ENCODE data around the gene PROCA1.
"Not testable (repeated sequence)": the region's sequence is repeated elsewhere in the genome, so short reads cannot be mapped to it uniquely, and the experiment has no call there.

PROCA1 gene

DNA sequence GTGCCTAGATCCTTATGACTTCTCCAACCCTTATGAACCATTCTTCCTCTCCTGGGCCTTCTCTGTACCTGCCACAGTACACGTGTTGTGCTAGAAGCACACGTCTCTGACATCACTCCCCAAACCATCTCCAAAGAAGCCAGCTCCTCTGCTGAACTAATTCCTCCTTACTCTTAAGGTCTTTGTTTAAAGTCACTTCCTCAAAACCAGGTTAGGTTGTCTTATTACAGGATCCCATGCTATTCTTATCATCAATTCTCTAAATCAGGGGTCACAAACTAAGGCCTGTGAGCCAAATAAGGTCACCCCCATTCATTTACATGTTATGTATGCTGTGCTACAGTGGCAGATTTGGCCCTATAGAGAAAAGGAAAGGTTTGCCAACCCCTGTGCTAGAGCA, 45.7 kb downstream of the PROCA1 start:
- Histone ChIP-seq H3K4me3 (no peak overlapping the region), H3K9me3 (no peaks in the 10 kb centered on the region), H3K27me3 (ENCODE audit: low read depth) (no peaks in the 10 kb centered on the region), H3K4me1 (peaks cover 9% of the 10 kb centered on the region), H3K36me3 (replicated peaks) (peaks cover 41% of the 10 kb centered on the region)
- no peak for DNase-seq (ENCODE audit: low spot score in 2 of 2)
- in situ Hi-C loops (cut with MboI; ENCODE audit: low sequenced_read_pairs): no loop called here

DNA sequence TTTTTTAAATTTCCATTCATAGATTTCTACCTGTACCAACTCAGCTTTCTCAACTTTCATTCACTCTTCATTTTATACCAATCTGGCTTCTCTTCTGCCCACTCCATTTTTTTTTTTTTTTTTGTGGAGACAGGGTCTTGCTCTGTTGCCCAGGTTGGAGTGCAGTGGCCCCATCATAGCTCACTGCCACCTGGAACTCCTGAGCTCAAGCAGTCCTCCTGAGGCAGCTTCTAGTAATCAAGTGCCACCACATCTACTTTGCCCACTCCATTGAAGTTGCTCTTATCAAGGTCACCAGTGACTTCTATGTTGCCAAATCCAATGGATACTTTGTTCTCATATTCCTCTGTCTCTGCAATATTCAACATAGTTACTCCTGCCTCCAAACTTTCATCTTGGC, 48.0 kb downstream of the PROCA1 start:
- H3K27me3 ChIP-seq (ENCODE audit: low read depth): no peaks in the 10 kb centered on the region
- peaks cover 38% of the 10 kb centered on the region for H3K36me3 ChIP-seq (replicated peaks)
- DNase-seq (ENCODE audit: low spot score in 2 of 2): no peak
- H3K4me3 ChIP-seq: peak overlapping the region; percentile 63; the same call in 1 of the 2 replicates
- 0 out of 2 replicates have a peak, but pooled peaks cover 7% of the 10 kb centered on the region for H3K9me3 ChIP-seq
- H3K4me1 ChIP-seq: peaks cover 9% of the 10 kb centered on the region
- in situ Hi-C loops (cut with MboI; ENCODE audit: low sequenced_read_pairs): no loop called here

DNA sequence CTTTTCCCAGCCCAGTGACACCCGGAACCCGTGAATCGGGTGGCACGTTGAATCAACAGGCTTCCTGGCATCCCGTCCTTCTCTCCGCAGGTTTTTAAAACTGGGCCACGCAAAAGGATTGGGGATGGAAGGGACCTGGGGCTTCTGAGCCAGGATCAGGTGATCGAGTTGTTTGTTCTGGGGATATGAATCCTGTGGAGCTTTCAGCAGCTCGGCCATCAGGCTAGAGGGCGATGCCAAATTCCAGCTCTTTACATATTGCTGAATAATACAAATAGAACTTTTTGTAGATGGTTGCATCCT, 49.2 kb downstream of the PROCA1 start:
- in situ Hi-C loops (cut with MboI; ENCODE audit: low sequenced_read_pairs): no loop called here
- Histone ChIP-seq H3K36me3 (replicated peaks) (peaks cover 34% of the 10 kb centered on the region), H3K9me3 (0 out of 2 replicates have a peak, but pooled peaks cover 7% of the 10 kb centered on the region), H3K27me3 (ENCODE audit: low read depth) (no peaks in the 10 kb centered on the region), H3K4me1 (peaks cover 9% of the 10 kb centered on the region), H3K4me3 (peak overlapping the region; percentile 63)
- no peak for DNase-seq (ENCODE audit: low spot score in 2 of 2)

- H3K27me3 ChIP-seq (ENCODE audit: low read depth): no peaks in the 10 kb centered on the region
- peaks cover 9% of the 10 kb centered on the region for H3K4me1 ChIP-seq
- in situ Hi-C loops (cut with MboI; ENCODE audit: low sequenced_read_pairs): no loop called here
- peaks cover 35% of the 10 kb centered on the region for H3K36me3 ChIP-seq (replicated peaks)
- 0 out of 2 replicates have a peak, but pooled peaks cover 7% of the 10 kb centered on the region for H3K9me3 ChIP-seq
- DNase-seq (ENCODE audit: low spot score in 2 of 2): peak; percentile 85 to 95
- peak within 1 kb of the TSS; percentile 63 for H3K4me3 ChIP-seq
These were observed 49.8 kb downstream of the PROCA1 start, which contains the start of the genes SDF2 and SUPT6H for GRCh38 chr17:28661635-28662526. SDF2 (minus strand) TSS chr17:28661906; CDS start chr17:28661876, 30 bp downstream. SUPT6H (plus strand) TSS chr17:28662205; CDS start chr17:28673402, 11,197 bp downstream.

DNA sequence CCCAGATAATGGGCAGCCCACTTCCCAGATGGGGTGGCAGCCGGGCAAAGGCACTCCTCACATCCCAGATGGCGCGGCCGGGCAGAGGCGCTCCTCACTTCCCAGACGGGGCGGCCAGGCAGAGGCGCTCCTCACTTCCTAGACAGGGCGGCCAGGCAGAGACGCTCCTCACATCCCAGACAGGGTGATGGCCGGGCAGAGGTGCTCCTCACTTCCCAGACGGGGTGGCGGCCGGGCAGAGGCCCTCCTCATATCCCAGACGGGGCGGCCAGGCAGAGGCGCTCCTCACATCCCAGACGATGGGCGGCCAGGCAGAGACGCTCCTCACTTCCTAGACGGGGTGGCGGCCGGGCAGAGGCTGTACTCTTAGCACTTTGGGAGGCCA, 52.2 kb downstream of the PROCA1 start:
- in situ Hi-C loops (cut with MboI; ENCODE audit: low sequenced_read_pairs); H3K4me1 ChIP-seq; H3K27me3 ChIP-seq (ENCODE audit: low read depth); H3K4me3 ChIP-seq; DNase-seq (ENCODE audit: low spot score in 2 of 2); H3K9me3 ChIP-seq: not testable (repeated sequence)
- H3K36me3 ChIP-seq (replicated peaks): peaks cover 31% of the 10 kb centered on the region

DNA sequence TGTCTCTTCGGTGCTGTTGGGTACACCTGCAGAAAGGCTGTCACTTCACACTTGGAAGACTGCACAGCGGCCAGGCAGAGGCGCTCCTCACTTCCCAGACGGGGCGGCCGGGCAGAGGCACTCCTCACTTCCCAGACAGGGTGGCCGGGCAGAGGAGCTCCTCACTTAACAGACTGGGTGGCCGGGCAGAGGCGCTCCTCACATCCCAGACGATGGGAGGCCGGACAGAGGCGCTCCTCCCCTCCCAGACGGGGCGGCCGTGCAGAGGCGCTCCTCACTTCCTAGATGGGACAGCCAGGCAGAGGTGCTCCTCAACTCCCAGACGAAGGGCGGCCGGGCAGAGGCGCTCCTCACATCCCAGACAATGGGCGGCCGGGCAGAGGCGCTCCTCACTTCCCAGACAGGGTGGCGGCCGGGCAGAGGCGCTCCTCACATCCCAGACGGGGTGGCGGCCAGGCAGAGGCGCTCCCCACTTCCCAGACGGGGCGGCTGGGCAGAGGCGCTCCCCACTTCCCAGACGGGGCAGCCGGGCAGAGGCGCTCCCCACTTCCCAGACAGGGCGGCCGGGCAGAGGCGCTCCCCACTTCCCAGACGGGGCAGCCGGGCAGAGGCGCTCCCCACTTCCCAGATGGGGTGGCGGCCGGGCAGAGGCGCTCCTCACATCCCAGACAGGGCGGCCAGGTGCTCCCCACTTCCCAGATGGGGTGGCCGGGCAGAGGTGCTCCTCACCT, 52.8 kb downstream of the PROCA1 start:
- DNase-seq (ENCODE audit: low spot score in 2 of 2); in situ Hi-C loops (cut with MboI; ENCODE audit: low sequenced_read_pairs); H3K4me3 ChIP-seq; H3K9me3 ChIP-seq; H3K27me3 ChIP-seq (ENCODE audit: low read depth); H3K4me1 ChIP-seq: not testable (repeated sequence)
- H3K36me3 ChIP-seq (replicated peaks): peaks cover 28% of the 10 kb centered on the region

DNA sequence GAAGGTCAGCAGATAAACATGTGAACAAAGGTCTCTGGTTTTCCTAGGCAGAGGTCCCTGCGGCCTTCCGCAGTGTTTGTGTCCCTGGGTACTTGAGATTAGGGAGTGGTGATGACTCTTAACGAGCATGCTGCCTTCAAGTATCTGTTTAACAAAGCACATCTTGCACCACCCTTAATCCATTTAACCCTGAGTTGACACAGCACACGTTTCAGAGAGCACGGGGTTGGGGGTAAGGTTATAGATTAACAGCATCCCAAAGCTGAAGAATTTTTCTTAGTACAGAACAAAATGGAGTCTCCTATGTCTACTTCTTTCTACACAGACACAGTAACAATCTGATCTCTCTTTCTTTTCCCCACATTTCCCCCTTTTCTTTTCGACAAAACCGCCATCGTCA, 53.3 kb downstream of the PROCA1 start:
- DNase-seq (ENCODE audit: low spot score in 2 of 2); H3K9me3 ChIP-seq; H3K4me3 ChIP-seq; H3K4me1 ChIP-seq; H3K27me3 ChIP-seq (ENCODE audit: low read depth); in situ Hi-C loops (cut with MboI; ENCODE audit: low sequenced_read_pairs): not testable (repeated sequence)
- peaks cover 26% of the 10 kb centered on the region for H3K36me3 ChIP-seq (replicated peaks)

- Histone ChIP-seq H3K36me3 (replicated peaks) (peaks cover 30% of the 10 kb centered on the region), H3K9me3 (0 out of 2 replicates have a peak, but pooled peaks cover 7% of the 10 kb centered on the region), H3K4me1 (peaks cover 1% of the 10 kb centered on the region; the same call in 1 of the 2 replicates), H3K27me3 (ENCODE audit: low read depth) (no peaks in the 10 kb centered on the region), H3K4me3 (no peak overlapping the region)
- DNase-seq (ENCODE audit: low spot score in 2 of 2): no peak
- in situ Hi-C loops (cut with MboI; ENCODE audit: low sequenced_read_pairs): no loop called here
These were observed 53.9 kb downstream of the PROCA1 start for GRCh38 chr17:28657756-28658155.

DNA sequence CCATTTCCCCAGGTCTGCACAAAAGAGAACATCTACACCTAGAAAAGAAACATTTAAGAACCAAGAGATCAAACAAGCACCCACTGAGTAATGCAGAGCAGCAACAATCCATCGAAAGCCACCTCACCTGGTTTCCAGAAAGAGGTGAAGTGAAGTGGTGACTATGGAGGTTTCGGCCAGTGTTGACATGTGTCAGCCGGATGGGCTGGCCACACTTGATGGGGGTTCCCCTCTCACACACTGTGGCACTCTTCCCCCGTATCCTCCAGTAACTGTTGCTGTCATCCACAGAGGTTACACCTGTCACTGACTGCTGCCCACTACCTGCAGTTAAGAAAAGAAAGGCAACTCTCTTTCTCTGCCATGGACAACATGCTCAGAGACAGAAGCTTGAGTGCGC, 56.5 kb downstream of the PROCA1 start:
- DNase-seq (ENCODE audit: low spot score in 2 of 2): no peak
- no peak overlapping the region for H3K4me3 ChIP-seq
- no peaks in the 10 kb centered on the region for H3K4me1 ChIP-seq
- H3K36me3 ChIP-seq (replicated peaks): peaks cover 33% of the 10 kb centered on the region
- in situ Hi-C loops (cut with MboI; ENCODE audit: low sequenced_read_pairs): no loop called here
- H3K9me3 ChIP-seq: 0 out of 2 replicates have a peak, but pooled peaks cover 4% of the 10 kb centered on the region
- no peaks in the 10 kb centered on the region for H3K27me3 ChIP-seq (ENCODE audit: low read depth)
